ENCODE results near the gene NEK1. TPM values are rescaled to one million over a fixed set of nuclear protein-coding genes. Genes with fewer than 3 reads are reported as not detected.

Gene NEK1
- total and polyA plus RNA-seq, 2 of the 13 experiments (the other 11 are each of a cell fraction or from before 2014, with no cell fraction given): 2.9 to 5.4 TPM

- TF ChIP-seq PBX3 (CRISPR knock-in tag; IDR thresholded peaks at IDR 0.05; ENCODE audit: borderline replicate concordance): no peak
- TF ChIP-seq RAD51 (IDR thresholded peaks at IDR 0.05; ENCODE audit: borderline replicate concordance): no peak
- TF ChIP-seq TRAFD1 (CRISPR knock-in tag; IDR thresholded peaks at IDR 0.05; ENCODE audit: borderline replicate concordance): no peak
- no peak for TF ChIP-seq ZKSCAN1 (IDR thresholded peaks at IDR 0.05; ENCODE audit: low read length)
- TF ChIP-seq, protein P1, sequence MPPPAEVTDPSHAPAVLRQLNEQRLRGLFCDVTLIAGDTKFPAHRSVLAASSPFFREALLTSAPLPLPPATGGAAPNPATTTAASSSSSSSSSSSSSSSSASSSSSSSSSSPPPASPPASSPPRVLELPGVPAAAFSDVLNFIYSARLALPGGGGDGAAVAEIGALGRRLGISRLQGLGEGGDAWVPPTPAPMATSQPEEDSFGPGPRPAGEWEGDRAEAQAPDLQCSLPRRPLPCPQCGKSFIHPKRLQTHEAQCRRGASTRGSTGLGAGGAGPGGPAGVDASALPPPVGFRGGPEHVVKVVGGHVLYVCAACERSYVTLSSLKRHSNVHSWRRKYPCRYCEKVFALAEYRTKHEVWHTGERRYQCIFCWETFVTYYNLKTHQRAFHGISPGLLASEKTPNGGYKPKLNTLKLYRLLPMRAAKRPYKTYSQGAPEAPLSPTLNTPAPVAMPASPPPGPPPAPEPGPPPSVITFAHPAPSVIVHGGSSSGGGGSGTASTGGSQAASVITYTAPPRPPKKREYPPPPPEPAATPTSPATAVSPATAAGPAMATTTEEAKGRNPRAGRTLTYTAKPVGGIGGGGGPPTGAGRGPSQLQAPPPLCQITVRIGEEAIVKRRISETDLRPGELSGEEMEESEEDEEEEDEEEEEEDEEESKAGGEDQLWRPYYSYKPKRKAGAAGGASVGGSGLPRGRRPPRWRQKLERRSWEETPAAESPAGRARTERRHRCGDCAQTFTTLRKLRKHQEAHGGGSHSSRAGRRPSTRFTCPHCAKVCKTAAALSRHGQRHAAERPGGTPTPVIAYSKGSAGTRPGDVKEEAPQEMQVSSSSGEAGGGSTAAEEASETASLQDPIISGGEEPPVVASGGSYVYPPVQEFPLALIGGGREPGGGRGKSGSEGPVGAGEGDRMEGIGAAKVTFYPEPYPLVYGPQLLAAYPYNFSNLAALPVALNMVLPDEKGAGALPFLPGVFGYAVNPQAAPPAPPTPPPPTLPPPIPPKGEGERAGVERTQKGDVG (CRISPR knock-in tag; IDR thresholded peaks at IDR 0.05; ENCODE audit: borderline replicate concordance): peak; percentile 66; the same call in 1 of the 2 replicates
- no peak for TF ChIP-seq SRSF9 (IDR thresholded peaks at IDR 0.05; ENCODE audit: borderline replicate concordance, insufficient read depth, low read depth, low read length, poor library complexity, severe bottlenecking)
- TF ChIP-seq, protein P2, sequence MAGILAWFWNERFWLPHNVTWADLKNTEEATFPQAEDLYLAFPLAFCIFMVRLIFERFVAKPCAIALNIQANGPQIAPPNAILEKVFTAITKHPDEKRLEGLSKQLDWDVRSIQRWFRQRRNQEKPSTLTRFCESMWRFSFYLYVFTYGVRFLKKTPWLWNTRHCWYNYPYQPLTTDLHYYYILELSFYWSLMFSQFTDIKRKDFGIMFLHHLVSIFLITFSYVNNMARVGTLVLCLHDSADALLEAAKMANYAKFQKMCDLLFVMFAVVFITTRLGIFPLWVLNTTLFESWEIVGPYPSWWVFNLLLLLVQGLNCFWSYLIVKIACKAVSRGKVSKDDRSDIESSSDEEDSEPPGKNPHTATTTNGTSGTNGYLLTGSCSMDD (CRISPR knock-in tag; IDR thresholded peaks at IDR 0.05): no peak
- TF ChIP-seq, protein P3, sequence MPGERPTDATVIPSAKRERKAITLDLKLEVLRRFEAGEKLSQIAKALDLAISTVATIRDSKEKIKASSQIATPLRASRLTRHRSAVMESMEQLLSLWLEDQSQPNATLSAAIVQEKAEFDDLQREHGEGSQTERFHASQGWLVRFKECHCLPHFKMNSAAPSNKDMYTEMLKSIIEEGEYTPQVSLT (CRISPR knock-in tag; IDR thresholded peaks at IDR 0.05; ENCODE audit: borderline replicate concordance, low read depth): no peak; the same call in 1 of the 2 replicates
- TF ChIP-seq SMARCE1 (IDR thresholded peaks at IDR 0.05; ENCODE audit: borderline replicate concordance): no peak
- TF ChIP-seq TAF1 (CRISPR knock-in tag; IDR thresholded peaks at IDR 0.05): peak; percentile 85
- TF ChIP-seq ZNF207 (IDR thresholded peaks at IDR 0.05; ENCODE audit: borderline replicate concordance): no peak
- no peak for TF ChIP-seq ZNF7 (CRISPR knock-in tag; IDR thresholded peaks at IDR 0.05)
- TF ChIP-seq ZBTB42 (CRISPR knock-in tag; IDR thresholded peaks at IDR 0.05): no peak
- peak; percentile 88 for TF ChIP-seq ZNF414 (CRISPR knock-in tag; IDR thresholded peaks at IDR 0.05)
- peak; percentile 85; the same call in 1 of the 2 replicates for TF ChIP-seq NFKB2 (CRISPR knock-in tag; IDR thresholded peaks at IDR 0.05; ENCODE audit: borderline replicate concordance)
- no peak for TF ChIP-seq IRF1 (CRISPR knock-in tag; IDR thresholded peaks at IDR 0.05; ENCODE audit: low read depth)
Observed at GRCh38 chr4:169611991-169612870, at the start of gene NEK1 (continued).

All from HepG2 (cell line).